Measurements from ENCODE around the gene LRRC52.
"Not testable (repeated sequence)": the region's sequence is repeated elsewhere in the genome, so short reads cannot be mapped to it uniquely, and the experiment has no call there.

The LRRC52 gene

DNA sequence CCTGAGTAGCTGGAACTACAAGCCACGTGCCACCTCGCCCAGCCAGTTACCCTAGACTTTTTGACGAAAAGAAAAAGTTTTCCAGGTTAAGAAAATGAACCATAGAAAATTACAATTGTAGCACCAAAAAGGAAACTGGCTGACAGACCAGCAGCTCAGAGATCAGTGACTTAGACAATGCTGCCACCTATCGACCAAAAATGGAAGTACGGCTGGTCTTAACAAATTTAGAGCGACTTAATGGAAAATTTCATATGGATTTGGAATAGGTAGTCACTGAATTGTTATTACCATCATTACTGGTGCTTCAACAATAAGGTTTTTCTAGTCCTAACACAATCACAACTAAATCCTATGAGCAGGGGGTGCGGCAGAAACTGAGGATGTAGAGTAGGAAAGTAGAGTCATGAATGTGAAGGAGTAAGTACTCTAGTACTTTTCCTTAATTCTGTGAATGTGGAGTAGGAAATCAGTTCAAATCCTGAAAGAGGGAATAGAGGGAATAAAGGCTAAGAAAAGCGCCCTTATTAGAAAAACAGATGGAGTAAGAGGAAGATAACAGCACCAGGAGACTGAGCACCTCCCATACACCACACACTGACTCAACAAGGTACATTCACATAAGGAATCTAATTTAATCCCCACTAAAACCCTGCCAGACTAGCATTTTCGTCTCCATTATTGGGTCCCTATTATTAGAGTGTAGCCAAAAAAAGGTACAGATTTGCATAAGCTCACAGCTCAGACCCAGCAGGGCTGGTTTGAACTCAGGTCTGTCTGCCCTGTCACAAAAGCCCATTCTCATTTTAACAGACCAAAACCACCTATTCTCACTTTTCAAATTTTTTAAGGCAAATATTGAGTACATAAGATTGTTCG lies 49.4 kb downstream of the LRRC52 start:
- peak; percentile 71 for DNase-seq

DNA sequence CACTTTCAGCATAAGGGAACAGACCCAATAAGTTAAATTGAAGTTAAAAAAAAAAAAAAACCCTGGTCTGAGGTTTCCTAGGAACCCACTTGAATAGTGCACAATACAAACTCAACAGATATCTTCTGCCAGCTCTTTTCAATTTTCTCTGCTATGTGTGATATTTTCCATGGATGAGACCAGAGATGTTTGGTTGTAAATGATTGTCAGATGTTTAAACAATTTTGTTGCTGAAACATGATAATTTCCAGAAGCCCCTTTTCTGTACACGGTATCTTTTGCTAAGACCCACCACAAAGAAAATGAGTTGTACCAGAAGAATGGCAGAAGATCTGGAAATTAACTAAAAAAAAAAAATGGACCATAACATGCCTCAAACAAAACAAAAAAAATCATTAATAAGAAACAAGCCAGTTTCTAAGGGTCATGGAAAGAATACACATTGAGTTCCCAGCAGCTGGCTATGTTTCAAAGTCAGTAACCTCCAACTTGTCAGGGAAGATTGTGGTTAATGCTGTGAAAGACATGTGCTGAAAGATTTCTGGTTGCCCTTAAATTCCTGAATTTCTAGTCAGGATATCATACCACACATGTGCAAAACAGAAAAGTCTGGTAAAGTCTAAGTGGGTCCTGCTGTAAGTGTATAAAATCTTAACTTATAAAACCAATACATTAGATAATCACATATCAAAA lies 51.6 kb downstream of the LRRC52 start:
- no peak for DNase-seq

DNA sequence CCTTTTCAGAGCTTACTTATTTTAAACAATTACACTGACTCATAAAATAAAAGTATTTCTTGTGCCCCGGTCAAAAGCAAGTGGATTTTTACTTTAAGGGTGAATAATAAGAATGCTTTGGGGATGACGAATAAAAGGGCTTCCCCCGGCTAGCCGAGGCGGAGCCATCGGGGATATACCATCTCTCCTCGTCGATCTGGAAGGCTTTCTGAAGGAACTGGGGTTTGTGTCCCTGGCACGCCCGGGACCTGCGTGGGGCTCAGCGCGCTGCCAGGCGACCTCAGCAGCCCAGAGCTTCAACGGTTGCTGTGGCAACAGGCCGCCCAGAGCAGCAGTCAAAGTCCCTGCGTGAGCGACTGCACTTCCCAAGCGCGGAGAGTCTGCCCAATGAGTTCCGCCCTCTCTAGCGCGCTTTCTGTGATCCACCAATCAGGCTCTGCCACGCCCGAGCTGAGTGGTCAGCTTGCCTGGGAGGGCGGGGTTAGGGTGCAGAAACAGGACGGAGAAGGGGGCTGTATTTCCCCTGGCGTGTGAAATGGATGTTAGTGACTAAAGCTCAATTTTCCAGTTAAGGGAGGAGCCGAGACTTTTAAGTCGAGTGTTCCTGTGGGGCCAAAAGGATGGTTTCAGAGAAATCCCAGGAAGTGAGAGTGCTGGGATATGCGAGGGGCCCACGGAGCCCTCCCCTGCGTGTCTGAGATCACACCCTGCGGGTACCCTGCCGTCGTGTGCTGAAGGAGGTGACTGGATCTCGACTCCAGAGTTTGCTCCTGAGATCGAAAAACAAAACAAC lies 54.3 kb downstream of the LRRC52 start:
- peak; percentile 90 for DNase-seq

DNA sequence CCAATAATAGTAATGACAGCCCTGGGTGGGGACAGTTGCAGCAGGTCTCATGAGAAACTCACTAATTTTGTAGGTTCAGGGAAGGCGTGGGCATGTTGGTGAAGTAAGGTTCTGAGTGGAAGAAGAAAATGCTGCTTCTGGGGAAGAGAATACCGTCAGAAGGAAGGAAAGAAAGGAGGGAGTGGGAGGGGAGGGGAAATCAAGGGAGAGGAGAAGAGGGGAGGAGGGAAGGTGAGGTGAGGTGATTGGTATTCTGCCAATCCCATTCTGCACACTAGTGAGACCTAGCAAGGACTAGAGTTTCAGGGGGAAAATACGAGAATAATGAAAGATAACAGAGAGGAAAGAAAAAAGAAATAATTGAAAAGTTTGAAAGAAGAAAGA lies 54.9 kb downstream of the LRRC52 start:
- no peak for DNase-seq

DNA sequence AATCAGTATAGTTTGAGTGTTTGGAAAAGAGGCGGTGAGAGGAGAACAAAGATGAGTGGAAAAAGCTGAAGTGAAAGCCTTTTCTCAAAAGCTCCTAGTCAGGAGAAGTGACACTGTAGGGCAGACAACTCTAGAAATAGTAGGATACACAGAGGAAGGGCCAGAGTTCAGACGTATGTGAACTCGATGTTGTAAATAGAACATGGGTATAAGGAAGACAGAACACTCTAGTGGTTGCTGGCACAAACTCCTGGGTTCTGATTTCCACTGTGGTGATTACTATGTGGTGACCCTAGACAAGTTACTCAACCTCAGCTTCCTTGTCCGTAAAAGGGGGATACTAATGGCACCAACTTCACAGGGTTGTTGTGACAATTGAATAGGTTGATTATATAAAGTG lies 57.0 kb downstream of the LRRC52 start:
- DNase-seq = no peak

DNA sequence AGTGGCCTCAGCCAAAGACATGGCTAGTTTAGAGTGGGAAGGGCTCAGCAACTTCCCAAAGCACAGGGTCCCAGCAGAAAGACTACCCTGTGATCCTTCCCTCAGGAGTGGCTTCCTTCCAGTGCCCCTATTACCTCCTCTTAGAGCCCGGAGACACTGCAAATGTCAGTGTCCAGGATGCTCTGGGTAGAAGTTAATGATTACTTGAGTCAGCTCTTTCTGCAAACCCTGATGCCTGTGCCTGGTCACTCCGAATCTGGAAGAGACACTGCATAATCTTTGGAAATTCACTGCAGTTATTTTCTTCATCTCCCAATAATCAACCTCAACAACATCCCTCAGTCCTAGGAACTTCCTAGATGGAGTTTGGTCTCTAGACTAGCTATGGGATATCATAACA lies 60.0 kb downstream of the LRRC52 start:
- no peak for DNase-seq

DNA sequence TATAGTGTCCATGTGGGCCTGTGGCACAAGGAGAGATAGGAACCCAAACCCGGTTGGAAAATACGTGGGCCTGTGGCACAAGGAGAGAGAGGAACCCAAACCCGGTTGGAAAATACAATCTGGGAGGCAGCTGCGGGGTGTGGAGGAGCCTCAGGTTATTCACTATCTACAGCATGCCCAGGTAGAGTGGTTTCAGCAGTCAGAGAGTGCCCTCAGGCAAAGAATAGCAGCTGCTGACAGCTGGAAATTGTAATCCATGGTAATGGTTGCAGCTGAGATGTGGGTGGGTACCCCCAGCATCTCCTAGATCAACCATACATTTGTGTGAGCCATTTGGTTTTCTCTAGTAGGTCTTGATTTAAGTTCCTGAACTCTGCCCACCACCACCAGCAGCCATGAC lies 61.4 kb downstream of the LRRC52 start:
- no peak for DNase-seq

DNA sequence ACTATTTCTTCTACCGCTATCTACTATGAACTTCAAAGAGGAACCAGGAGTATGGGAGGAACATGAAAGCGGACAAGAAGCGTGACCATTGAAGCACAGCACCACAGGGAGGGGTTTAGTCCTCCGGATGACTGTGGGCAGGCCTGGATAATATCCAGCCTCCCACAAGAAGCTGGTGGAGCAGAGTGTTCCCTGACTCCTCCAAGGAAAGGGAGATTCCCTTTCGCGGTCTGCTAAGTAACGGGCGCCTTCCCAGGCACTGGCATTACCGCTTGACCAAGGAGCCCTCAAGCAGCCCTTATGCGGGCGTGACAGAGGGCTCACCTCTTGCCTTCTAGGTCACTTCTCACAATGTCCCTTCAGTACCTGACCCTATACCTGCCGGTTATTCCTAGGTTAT lies 62.9 kb downstream of the LRRC52 start:
- not testable (repeated sequence) for DNase-seq

DNA sequence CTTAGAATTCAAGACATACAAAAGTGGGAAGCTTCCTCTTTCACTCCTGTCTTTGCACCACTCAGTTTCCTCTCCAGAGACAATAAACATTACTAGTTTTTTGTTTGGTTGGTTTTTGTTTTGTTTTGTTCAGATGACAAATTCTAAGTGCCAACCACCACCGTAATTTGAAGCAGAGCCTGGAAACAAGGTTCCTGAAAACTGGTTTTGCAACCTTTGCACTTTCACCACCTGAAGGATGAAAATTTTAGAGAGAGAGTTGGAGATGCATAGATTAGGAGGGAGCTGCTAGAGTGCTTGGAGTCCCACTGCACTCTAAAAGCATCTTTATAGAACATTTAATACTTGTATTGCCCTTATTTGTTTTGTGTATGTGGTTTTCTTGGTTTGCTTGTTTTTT lies 67.1 kb downstream of the LRRC52 start:
- DNase-seq = no peak

DNA sequence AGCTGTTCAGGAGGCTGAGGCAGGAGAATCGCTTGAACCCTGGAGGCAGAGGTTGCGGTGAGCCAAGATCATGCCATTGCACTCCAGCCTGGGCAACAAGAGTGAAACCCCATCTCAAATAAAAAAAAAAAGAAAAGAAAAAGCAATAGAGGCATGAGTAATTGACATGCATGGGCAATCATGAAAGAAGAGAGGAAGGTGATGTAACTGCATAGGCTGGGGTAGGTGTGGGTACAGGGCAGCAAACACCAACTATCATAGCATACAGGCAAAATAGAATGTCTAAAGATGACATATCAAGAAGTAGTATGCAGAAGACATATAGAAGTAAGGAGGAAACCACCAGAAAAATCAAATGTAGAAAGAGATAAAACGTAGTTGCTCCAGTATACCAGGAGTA lies 68.3 kb downstream of the LRRC52 start:
- no peak for DNase-seq
